Ascending aorta (tissue), 2 donors: ENCODE data around the gene KAT7. TPM values are rescaled to one million over a fixed set of nuclear protein-coding genes. Genes with fewer than 3 reads are reported as not detected.

Source experiments
- DNase-seq, 2 donors: peaks; one replicate each; pipeline ENCODE4 v3.0.0-alpha.2; 2019; ENCODE audit warnings: low spot score in 2 of 2
- H3K27ac ChIP-seq, 2 donors: fragments of 200-600 bp; sonication (generic); one replicate each; pipeline ENCODE4 v1.5.1; 2016 to 2017; ENCODE audit warnings: mild to moderate bottlenecking in 1 of 2
- H3K27me3 ChIP-seq: fragments of 200-600 bp; sonication (generic); one replicate; pipeline ENCODE4 v1.5.1; 2017
- H3K36me3 ChIP-seq, 2 donors: fragments of 200-600 bp; sonication (generic); one replicate each; pipeline ENCODE4 v1.5.1; 2016
- H3K4me1 ChIP-seq, 2 donors: fragments of 200-600 bp; sonication (generic); one replicate each; pipeline ENCODE4 v1.5.1; 2016 to 2017; ENCODE audit warnings: mild to moderate bottlenecking in 1 of 2
- H3K4me3 ChIP-seq, 2 donors: fragments of 200-600 bp; sonication (generic); one replicate each; pipeline ENCODE4 v1.5.1; 2016 to 2017; ENCODE audit warnings: mild to moderate bottlenecking in 1 of 2
- H3K9me3 ChIP-seq, 2 donors: fragments of 200-600 bp; sonication (generic); one replicate each; pipeline ENCODE4 v1.5.1; 2016
- CTCF ChIP-seq, 3 experiments: fragments of 200-600 bp in 2 of 3; fragments of 450-650 bp in 1 of 3; sonication (generic) in 2 of 3; IDR thresholded peaks; one replicate each; pipeline ENCODE4 v1.5.1; 2016 to 2019; ENCODE audit warnings: antibody characterized with exemption in 3 of 3, mild to moderate bottlenecking in 1 of 3, moderate library complexity in 1 of 3
- intact Hi-C: fragments of 100-400 bp; cut with DNase I; formaldehyde crosslinking; loops from one replicate; pipeline ENCODE4 v1.15.1; 2023
- total RNA-seq: library from RNA; depleted of rRNA; stranded (reverse); fragments of >200 nt; gene quantifications from one replicate; pipeline ENCODE4 v1.1.0, GENCODE V29; 2016

KAT7 gene
- total RNA-seq, 1 donor from 2014 or later, result 46.6 TPM

- Histone ChIP-seq H3K4me1 (peaks cover 6 to 18% of the 10 kb centered on the region in 2 donors), H3K27ac (peak overlapping the region; percentile 46 to 53), H3K9me3 (no peaks in the 10 kb centered on the region), H3K27me3 (no peaks in the 10 kb centered on the region), H3K4me3 (no peak overlapping the region), H3K36me3 (peaks cover 35 to 62% of the 10 kb centered on the region in 2 donors)
- TF ChIP-seq CTCF (IDR thresholded peaks at IDR 0.05), result no peak
- no peak for DNase-seq
- intact Hi-C loops, result no loop called here
These were observed 40.5 kb downstream of the KAT7 start for GRCh38 chr17:49829026-49829425.

- Histone ChIP-seq H3K4me3 (no peak overlapping the region), H3K4me1 (peaks cover 9 to 29% of the 10 kb centered on the region in 2 donors), H3K27me3 (no peaks in the 10 kb centered on the region), H3K27ac (peak overlapping the region; percentile 32 to 64), H3K9me3 (no peaks in the 10 kb centered on the region), H3K36me3 (peaks cover 22 to 55% of the 10 kb centered on the region in 2 donors)
- intact Hi-C loops, result no loop called here
- TF ChIP-seq CTCF (IDR thresholded peaks at IDR 0.05), result no peak
- peak in 1 of 2 donors; percentile 2 for DNase-seq
These were observed 42.1 kb downstream of the KAT7 start for GRCh38 chr17:49830605-49831004.

DNA sequence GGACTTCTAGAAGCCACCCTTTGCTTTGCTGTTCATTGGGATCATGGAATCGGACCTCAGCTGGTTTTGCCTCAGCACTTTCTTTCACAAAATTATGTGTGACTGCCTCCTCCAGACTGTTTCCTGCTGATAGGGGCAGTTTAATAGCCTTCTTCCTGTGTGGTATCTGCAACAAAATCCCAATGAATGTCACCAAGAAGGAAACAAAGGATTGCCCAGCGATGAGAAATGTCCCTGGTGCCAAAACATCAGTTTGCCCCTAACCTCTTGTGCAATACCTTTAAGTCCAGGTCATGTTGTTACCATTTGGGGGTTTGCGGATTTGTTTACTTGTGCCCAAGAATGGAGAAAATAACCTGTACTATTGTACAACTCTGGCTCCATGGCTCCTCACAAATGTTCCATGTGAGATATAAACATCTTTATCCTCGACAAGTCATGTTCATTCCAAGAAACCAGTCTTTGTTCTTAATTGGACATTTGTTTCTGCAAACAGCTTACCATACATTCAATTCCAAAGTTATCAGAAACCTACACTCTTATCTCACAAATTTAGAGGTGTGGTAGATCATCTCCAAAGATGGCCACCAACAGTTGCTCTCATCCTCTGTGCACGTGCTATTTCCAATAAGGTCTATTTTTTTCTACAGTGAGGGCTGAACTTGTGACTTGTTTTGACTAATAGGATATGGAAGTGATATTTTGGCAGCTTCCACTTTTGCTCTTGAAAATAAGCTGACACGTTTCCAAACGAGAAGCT lies 44.5 kb downstream of the KAT7 start:
- peaks cover 0 to 34% of the 10 kb centered on the region in 2 donors for H3K36me3 ChIP-seq
- intact Hi-C loops, result no loop called here
- no peaks in the 10 kb centered on the region for H3K27me3 ChIP-seq
- peak overlapping the region; percentile 18 to 19 for H3K27ac ChIP-seq
- H3K4me3 ChIP-seq, result no peak overlapping the region
- no peaks in the 10 kb centered on the region for H3K9me3 ChIP-seq
- H3K4me1 ChIP-seq, result peaks cover 11 to 42% of the 10 kb centered on the region in 2 donors
- no peak for TF ChIP-seq CTCF (IDR thresholded peaks at IDR 0.05)
- peak in 1 of 2 donors; percentile 21 for DNase-seq

GRCh38 chr17:49834118-49834743 lies 45.8 kb downstream of the KAT7 start:
- Histone ChIP-seq H3K27me3 (no peaks in the 10 kb centered on the region), H3K4me3 (no peak overlapping the region), H3K4me1 (peaks cover 11 to 38% of the 10 kb centered on the region in 2 donors), H3K36me3 (peaks cover 0 to 30% of the 10 kb centered on the region in 2 donors), H3K9me3 (no peaks in the 10 kb centered on the region), H3K27ac (peak overlapping the region in 1 of 2 donors; percentile 82)
- intact Hi-C loops, result no loop called here
- TF ChIP-seq CTCF (IDR thresholded peaks at IDR 0.05), result no peak
- DNase-seq, result no peak

- Histone ChIP-seq H3K9me3 (no peaks in the 10 kb centered on the region), H3K36me3 (peaks cover 0 to 30% of the 10 kb centered on the region in 2 donors), H3K4me1 (peaks cover 11 to 35% of the 10 kb centered on the region in 2 donors), H3K4me3 (no peak overlapping the region), H3K27me3 (no peaks in the 10 kb centered on the region), H3K27ac (peak overlapping the region; percentile 79 to 82)
- no peak for TF ChIP-seq CTCF (IDR thresholded peaks at IDR 0.05)
- intact Hi-C loops, result loop anchor here (5.0 kb wide), 2 partner anchors 48 to 263 kb away; partner anchors contain the start of gene KAT7
- no peak for DNase-seq
These were observed 47.0 kb downstream of the KAT7 start for GRCh38 chr17:49835472-49835871.
